ENCODE data around the gene REN. TPM values are rescaled to one million over a fixed set of nuclear protein-coding genes. Genes with fewer than 3 reads are reported as not detected.
A peak's percentile ranks its signal among the peaks of the same experiment; 100 is the strongest.

The REN gene
- total and polyA plus RNA-seq, 2 of the 13 experiments (the other 11 are each of a cell fraction or from before 2014, with no cell fraction given): not detected

DNA sequence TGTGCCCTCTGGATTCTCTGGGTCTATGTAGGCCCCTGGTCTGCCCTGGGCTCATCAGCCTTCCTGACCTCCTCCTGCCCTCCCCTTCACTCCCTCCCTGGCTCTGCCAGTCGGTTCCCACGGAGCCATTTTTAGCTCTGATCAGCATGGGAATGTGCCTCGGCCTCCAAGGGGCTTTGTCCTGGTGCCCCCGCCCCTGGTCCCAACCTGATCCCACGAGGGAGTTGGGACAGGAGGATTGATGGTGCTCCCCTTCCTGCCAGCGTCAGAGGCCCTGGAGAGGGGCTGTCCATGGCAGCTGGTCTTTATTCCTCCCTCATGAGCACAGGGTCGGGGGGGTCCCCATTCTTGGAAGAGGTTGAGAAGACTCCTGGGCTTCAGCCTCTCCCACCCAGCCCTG is 39.2 kb downstream of the REN start:
- peaks cover 19 to 41% of the 10 kb centered on the region in 2 experiments for H3K36me3 ChIP-seq (replicated peaks in 1 of 2; ENCODE audit: control insufficient read depth in 1 of 2, insufficient read depth in 2 of 2, low read length in 2 of 2)
- no peaks in the 10 kb centered on the region for H4K20me1 ChIP-seq (ENCODE audit: insufficient read depth, low read length)
- peaks cover 34% of the 10 kb centered on the region for H3K4me1 ChIP-seq (ENCODE audit: insufficient read depth, low read length)
- FAIRE-seq: no peak
- TF ChIP-seq ZNF614 (CRISPR knock-in tag; IDR thresholded peaks at IDR 0.05; ENCODE audit: borderline replicate concordance) (no peak), CCAR2 (optimal IDR thresholded peaks at IDR 0.05; ENCODE audit: low read depth, low read length) (no peak), ZSCAN20 (CRISPR knock-in tag; IDR thresholded peaks at IDR 0.05; ENCODE audit: borderline replicate concordance) (no peak), HOMEZ (CRISPR knock-in tag; IDR thresholded peaks at IDR 0.05; ENCODE audit: low read depth) (no peak), CHD2 (IDR thresholded peaks at IDR 0.05; ENCODE audit: low read depth, low read length) (no peak), ZNF263 (CRISPR knock-in tag; IDR thresholded peaks at IDR 0.05) (peak; percentile 26; the same call in 1 of the 2 replicates), ZNF264 (CRISPR knock-in tag; IDR thresholded peaks at IDR 0.05) (no peak), SYNCRIP (IDR thresholded peaks at IDR 0.05; ENCODE audit: insufficient read depth, low read depth, low read length) (no peak), ZNF567 (CRISPR knock-in tag; IDR thresholded peaks at IDR 0.05; ENCODE audit: borderline replicate concordance) (no peak)
- ChIA-PET POLR2A (interaction anchor here (0.6 to 3.0 kb wide), 2 partner anchors 257 to 266 kb away, joined by 4 to 22 read pairs; no protein-coding TSS in a partner anchor), CTCF (ENCODE audit: low intra/inter-chr PET ratio, low total read pairs) (interaction anchor here (1.1 to 4.2 kb wide), 4 partner anchors 47 to 266 kb away, joined by 4 to 89 read pairs (median 24); partner anchors contain the start of gene SNRPE)
- no peak for ATAC-seq
- H3K4me3 ChIP-seq (replicated peaks in 1 of 3; ENCODE audit: insufficient read depth in 1 of 3, low read depth in 2 of 3, low read length in 3 of 3): no peak overlapping the region
- H3K79me2 ChIP-seq (ENCODE audit: insufficient read depth, low read length): no peaks in the 10 kb centered on the region
- in situ Hi-C loops (cut with HindIII; ENCODE audit: extremely low pct_ligation_motif_present, low pct_unique_long_range_greater_than_20kb) (loop anchor here (5.0 kb wide), 2 partner anchors 45 to 255 kb away; no protein-coding TSS in a partner anchor), intact Hi-C loops (cut with micrococcal nuclease; ENCODE audit: unreplicated experiment) (loop anchor here (1.0 kb wide), 1 partner anchor 53 kb away; no protein-coding TSS in a partner anchor)
- no peak overlapping the region for H2AFZ ChIP-seq (ENCODE audit: low read length)
- no peaks in the 10 kb centered on the region for H3K27me3 ChIP-seq (ENCODE audit: control insufficient read depth in 1 of 2, insufficient read depth in 2 of 2, low read length in 2 of 2)
- no peak overlapping the region for H3K27ac ChIP-seq (ENCODE audit: extremely low read length, insufficient read depth, low read length)
- H3K4me2 ChIP-seq (ENCODE audit: low read depth, low read length): no peak overlapping the region
- no peak for DNase-seq (ENCODE audit: low spot score)
- H3K9ac ChIP-seq (ENCODE audit: insufficient read depth, low read depth, low read length): no peak overlapping the region
- no TSS peak for BruUV-seq (replicated peaks)
- no peaks in the 10 kb centered on the region for H3K9me3 ChIP-seq (ENCODE audit: low read length)
- WGBS (ENCODE audit: low lambda C conversion rate): 81% methylated on average over 7 of the region's 7 CpGs

Data from HepG2 (cell line).